ENCODE data around the gene SERTAD4.
"Not testable (repeated sequence)": the region's sequence is repeated elsewhere in the genome, so short reads cannot be mapped to it uniquely, and the experiment has no call there.

The SERTAD4 gene

DNA sequence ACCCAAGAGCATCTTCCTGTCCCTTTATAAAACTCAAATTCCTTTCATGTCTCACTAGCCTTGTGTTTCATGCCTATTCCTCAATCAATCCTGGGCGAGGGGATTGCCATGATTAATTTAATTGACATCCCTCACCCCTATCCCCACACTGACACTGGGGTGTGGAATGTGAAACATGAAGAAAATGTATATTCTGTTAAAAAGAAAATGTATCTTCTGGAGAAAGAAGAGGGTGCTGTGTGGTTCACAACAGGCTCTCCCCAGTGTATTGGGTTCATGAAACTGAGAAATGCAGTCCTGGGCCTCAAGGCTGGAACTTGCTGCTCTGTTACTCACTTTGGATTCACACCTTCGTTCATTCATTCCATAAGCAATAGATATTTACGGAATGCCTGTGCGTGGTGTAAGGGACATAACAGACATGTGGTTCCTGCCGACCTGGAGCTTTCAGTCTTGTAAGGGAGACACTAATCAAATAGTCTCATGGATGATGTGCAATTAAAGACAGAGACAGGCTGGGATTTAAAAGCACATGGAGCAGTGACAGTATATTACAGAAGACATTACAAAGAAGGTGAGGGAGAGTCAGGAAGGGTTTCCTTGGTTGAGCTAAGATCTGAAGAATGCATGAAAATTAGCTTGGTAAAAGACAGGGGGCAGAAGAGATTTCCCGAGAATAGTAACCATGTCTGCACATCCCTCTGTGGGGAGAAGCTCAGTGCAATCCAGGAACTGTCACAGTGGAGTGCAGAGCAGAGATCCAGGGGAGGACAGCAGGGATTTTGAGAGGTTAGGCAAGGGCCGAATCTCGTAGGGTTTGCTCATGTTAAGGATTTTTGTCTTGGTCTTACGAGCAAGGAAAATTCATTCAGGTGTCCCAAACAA, 32.1 kb downstream of the SERTAD4 start:
- no peaks in the 10 kb centered on the region for H3K4me1 ChIP-seq (ENCODE audit: insufficient read depth, low read length, poor library complexity, severe bottlenecking)
- no peaks in the 10 kb centered on the region for H3F3A ChIP-seq (ENCODE audit: low read depth)
- H3K36me3 ChIP-seq (ENCODE audit: insufficient read depth, low read length): no peaks in the 10 kb centered on the region
- H3K27me3 ChIP-seq (ENCODE audit: insufficient read depth, low read length, poor library complexity, severe bottlenecking): no peaks in the 10 kb centered on the region
- H3K9me2 ChIP-seq (replicated peaks; ENCODE audit: low read depth, low read length): no peaks in the 10 kb centered on the region
- no peaks in the 10 kb centered on the region for H3K79me2 ChIP-seq (ENCODE audit: insufficient read depth, low read length)
- no peak overlapping the region for H3K4me2 ChIP-seq (ENCODE audit: low read depth, low read length, poor library complexity, severe bottlenecking)
- no peak overlapping the region for H3K4me3 ChIP-seq (ENCODE audit: low read length, poor library complexity, severe bottlenecking)
- H3K9me3 ChIP-seq (ENCODE audit: insufficient read depth, low read depth, low read length): no peaks in the 10 kb centered on the region
- no peak for TF ChIP-seq EZH2phosphoT487 (IDR thresholded peaks at IDR 0.05; ENCODE audit: borderline replicate concordance)
- TF ChIP-seq, protein P1, sequence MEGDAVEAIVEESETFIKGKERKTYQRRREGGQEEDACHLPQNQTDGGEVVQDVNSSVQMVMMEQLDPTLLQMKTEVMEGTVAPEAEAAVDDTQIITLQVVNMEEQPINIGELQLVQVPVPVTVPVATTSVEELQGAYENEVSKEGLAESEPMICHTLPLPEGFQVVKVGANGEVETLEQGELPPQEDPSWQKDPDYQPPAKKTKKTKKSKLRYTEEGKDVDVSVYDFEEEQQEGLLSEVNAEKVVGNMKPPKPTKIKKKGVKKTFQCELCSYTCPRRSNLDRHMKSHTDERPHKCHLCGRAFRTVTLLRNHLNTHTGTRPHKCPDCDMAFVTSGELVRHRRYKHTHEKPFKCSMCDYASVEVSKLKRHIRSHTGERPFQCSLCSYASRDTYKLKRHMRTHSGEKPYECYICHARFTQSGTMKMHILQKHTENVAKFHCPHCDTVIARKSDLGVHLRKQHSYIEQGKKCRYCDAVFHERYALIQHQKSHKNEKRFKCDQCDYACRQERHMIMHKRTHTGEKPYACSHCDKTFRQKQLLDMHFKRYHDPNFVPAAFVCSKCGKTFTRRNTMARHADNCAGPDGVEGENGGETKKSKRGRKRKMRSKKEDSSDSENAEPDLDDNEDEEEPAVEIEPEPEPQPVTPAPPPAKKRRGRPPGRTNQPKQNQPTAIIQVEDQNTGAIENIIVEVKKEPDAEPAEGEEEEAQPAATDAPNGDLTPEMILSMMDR (conservative IDR thresholded peaks at IDR 0.05; ENCODE audit: low read length): peak; percentile 35; the same call in 1 of the 2 replicates
- H4K20me1 ChIP-seq (ENCODE audit: insufficient read depth, low read length, poor library complexity, severe bottlenecking): no peaks in the 10 kb centered on the region
- no peak overlapping the region for H3K9ac ChIP-seq (ENCODE audit: low read depth, low read length, poor library complexity, severe bottlenecking)
- no peak overlapping the region for H2AFZ ChIP-seq (ENCODE audit: low read length)

DNA sequence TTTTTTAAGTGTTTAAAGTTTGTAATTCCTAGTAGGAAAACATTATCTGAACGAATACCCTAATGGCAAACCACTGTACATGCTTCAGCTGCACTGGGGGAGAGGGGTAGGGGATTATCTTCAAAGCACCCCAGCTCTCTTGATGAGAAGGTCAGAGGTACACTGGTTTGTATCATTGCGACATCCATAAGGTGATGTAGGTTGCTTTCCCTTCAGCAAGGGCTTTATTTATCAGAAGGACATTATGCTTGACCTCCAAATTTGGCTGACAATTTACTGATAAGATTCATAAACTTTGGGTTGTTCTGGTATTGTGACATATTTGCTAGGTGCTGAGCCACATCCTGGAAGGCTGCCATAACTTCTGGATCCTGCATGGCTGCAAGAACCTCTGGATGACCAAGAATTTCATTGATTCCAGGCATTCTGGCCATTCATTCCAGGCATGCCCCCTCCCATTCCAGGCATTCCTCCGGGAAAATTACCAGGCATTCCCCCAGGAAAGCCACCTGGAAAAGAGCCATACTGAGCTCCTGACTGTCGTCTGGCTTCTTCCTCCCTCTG, 32.9 kb downstream of the SERTAD4 start:
- H3K9ac ChIP-seq (ENCODE audit: low read depth, low read length, poor library complexity, severe bottlenecking); H3K36me3 ChIP-seq (ENCODE audit: insufficient read depth, low read length); H2AFZ ChIP-seq (ENCODE audit: low read length); H3K9me3 ChIP-seq (ENCODE audit: insufficient read depth, low read depth, low read length); H3F3A ChIP-seq (ENCODE audit: low read depth); H4K20me1 ChIP-seq (ENCODE audit: insufficient read depth, low read length, poor library complexity, severe bottlenecking); H3K4me1 ChIP-seq (ENCODE audit: insufficient read depth, low read length, poor library complexity, severe bottlenecking); H3K4me2 ChIP-seq (ENCODE audit: low read depth, low read length, poor library complexity, severe bottlenecking); H3K4me3 ChIP-seq (ENCODE audit: low read length, poor library complexity, severe bottlenecking); H3K27me3 ChIP-seq (ENCODE audit: insufficient read depth, low read length, poor library complexity, severe bottlenecking); H3K9me2 ChIP-seq (replicated peaks; ENCODE audit: low read depth, low read length); H3K79me2 ChIP-seq (ENCODE audit: insufficient read depth, low read length): not testable (repeated sequence)

- Histone ChIP-seq H3K4me3 (ENCODE audit: low read length, poor library complexity, severe bottlenecking) (no peak overlapping the region), H3K79me2 (ENCODE audit: insufficient read depth, low read length) (no peaks in the 10 kb centered on the region), H4K20me1 (ENCODE audit: insufficient read depth, low read length, poor library complexity, severe bottlenecking) (no peaks in the 10 kb centered on the region), H3K9me2 (replicated peaks; ENCODE audit: low read depth, low read length) (no peaks in the 10 kb centered on the region), H3K27me3 (ENCODE audit: insufficient read depth, low read length, poor library complexity, severe bottlenecking) (no peaks in the 10 kb centered on the region), H2AFZ (ENCODE audit: low read length) (no peak overlapping the region), H3K9me3 (ENCODE audit: insufficient read depth, low read depth, low read length) (no peaks in the 10 kb centered on the region), H3K4me2 (ENCODE audit: low read depth, low read length, poor library complexity, severe bottlenecking) (no peak overlapping the region), H3K36me3 (ENCODE audit: insufficient read depth, low read length) (no peaks in the 10 kb centered on the region), H3K4me1 (ENCODE audit: insufficient read depth, low read length, poor library complexity, severe bottlenecking) (no peaks in the 10 kb centered on the region), H3F3A (ENCODE audit: low read depth) (no peaks in the 10 kb centered on the region), H3K9ac (ENCODE audit: low read depth, low read length, poor library complexity, severe bottlenecking) (no peak overlapping the region)
- TF ChIP-seq EZH2phosphoT487 (IDR thresholded peaks at IDR 0.05; ENCODE audit: borderline replicate concordance): no peak
- TF ChIP-seq, protein P1 (conservative IDR thresholded peaks at IDR 0.05; ENCODE audit: low read length): no peak
Observed at GRCh38 chr1:210269981-210270380, 37.4 kb downstream of the SERTAD4 start.

Data from Loucy (cell line).